RWPE1 (cell line): Measurements from ENCODE around the gene SCTR.

ENCODE experiments used
- CTCF ChIA-PET: fragments of 350-600 bp; sonication (Branson Sonifier 250); formaldehyde crosslinking; extraction: SDS; loops from one replicate; lab custom pipeline; 2021; lab: Yijun Ruan, JAX
- POLR2A ChIA-PET: fragments of 400-600 bp; formaldehyde crosslinking; extraction: SDS; loops from one replicate; lab custom pipeline; 2020; ENCODE audit warnings: antibody characterized with exemption; ENCODE audit not compliant: low non-redundant PET; lab: Yijun Ruan, JAX
- DNase-seq: peaks from one replicate; pipeline ENCODE4 v3.0.0; 2012; ENCODE audit warnings: low spot score
- H3K27ac ChIP-seq: fragments of 450-650 bp; 2 replicates; pipeline ENCODE4 v1.5.1; 2017
- CTCF ChIP-seq: fragments of 450-650 bp; conservative IDR thresholded peaks from 2 replicates; pipeline ENCODE4 v1.5.1; 2017; ENCODE audit warnings: low read depth, mild to moderate bottlenecking

Gene SCTR

GRCh38 chr2:119449521-119449920 lies 74.8 kb downstream of the SCTR start:
- no peak overlapping the region for H3K27ac ChIP-seq
- ChIA-PET CTCF (no interaction called here), POLR2A (no interaction called here)
- no peak for TF ChIP-seq CTCF
- DNase-seq = no peak

DNA sequence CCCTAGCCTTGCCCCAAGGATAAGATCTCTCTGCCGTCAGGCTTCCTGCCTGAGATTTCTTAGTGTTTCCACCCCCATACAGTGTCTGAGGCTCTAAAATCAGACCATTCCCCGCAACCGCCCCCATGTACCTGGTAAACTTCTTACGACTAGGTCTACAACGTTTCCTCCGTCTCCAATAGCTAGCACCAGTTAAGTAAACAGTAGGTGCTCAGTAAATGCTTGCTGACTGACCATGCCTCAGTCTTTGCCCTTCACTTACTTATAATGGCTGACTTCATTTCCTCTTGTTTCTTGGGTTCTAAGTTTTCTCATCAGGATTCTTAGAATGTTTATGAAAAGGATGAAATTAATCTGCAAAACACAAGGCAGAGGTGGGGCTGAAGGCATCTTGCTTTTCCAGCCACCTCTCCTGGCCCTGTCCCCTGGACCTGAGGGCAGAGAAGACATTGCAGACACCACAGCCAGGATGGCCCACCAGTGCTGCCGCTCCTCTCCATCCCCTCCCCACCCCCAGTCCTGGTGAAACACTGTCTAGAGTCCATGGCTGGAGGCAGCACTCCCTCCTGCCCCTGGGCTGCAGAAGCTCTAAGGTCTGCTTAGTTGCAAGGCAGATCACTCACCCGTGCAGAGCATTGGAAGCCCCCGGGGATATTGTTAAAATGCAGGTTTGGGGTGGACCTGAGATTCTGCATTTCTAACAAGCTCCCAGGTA lies 75.7 kb downstream of the SCTR start:
- POLR2A ChIA-PET = no interaction called here
- DNase-seq = no peak
- H3K27ac ChIP-seq = no peak overlapping the region
- CTCF ChIA-PET = no interaction called here
- no peak for TF ChIP-seq CTCF

DNA sequence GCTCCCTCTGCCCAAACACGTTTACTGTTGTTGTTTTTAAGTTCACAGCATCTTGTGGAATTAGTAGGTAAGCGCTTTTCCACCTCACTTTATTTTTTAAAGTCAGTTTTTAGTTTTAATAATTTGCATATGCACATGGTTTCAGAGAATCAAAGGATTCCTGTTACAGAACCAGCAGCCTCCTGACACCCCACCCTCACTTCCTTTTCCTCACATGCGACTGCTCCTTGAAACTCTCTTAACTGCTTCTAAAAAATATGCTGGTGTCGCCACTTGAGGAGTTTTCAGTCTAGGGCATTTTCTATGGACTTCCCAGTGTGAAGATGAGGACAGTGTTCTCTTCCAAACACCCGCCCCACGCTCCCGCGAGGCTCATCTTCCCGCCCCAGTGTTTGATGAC lies 78.2 kb downstream of the SCTR start:
- CTCF ChIA-PET = no interaction called here
- POLR2A ChIA-PET = no interaction called here
- no peak for DNase-seq
- no peak for TF ChIP-seq CTCF
- H3K27ac ChIP-seq = no peak overlapping the region

GRCh38 chr2:119442850-119443249 lies 81.4 kb downstream of the SCTR start:
- DNase-seq = no peak
- TF ChIP-seq CTCF = no peak
- ChIA-PET CTCF (no interaction called here), POLR2A (no interaction called here)
- H3K27ac ChIP-seq = no peak overlapping the region

DNA sequence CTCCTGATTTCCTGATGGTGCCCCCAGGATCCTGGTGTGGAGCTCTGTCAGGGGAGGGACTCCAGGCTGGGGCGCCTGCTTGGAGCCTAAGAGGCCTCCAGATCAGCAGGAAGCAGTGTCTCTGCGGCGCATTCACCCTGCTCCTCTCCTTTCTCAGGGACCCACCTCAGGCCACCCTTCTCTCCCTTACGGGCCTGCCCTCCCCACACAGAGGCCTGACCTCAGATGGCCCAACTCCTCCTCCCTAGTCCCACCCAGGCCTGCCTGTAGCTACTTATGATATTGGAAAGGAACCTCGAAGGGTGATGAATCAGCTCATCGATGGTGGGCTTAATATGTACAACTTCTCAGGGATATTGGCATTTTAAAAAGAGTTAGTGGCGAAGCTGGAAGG lies 82.1 kb downstream of the SCTR start:
- DNase-seq = no peak
- H3K27ac ChIP-seq = no peak overlapping the region
- CTCF ChIA-PET = no interaction called here
- POLR2A ChIA-PET = no interaction called here
- TF ChIP-seq CTCF = no peak

DNA sequence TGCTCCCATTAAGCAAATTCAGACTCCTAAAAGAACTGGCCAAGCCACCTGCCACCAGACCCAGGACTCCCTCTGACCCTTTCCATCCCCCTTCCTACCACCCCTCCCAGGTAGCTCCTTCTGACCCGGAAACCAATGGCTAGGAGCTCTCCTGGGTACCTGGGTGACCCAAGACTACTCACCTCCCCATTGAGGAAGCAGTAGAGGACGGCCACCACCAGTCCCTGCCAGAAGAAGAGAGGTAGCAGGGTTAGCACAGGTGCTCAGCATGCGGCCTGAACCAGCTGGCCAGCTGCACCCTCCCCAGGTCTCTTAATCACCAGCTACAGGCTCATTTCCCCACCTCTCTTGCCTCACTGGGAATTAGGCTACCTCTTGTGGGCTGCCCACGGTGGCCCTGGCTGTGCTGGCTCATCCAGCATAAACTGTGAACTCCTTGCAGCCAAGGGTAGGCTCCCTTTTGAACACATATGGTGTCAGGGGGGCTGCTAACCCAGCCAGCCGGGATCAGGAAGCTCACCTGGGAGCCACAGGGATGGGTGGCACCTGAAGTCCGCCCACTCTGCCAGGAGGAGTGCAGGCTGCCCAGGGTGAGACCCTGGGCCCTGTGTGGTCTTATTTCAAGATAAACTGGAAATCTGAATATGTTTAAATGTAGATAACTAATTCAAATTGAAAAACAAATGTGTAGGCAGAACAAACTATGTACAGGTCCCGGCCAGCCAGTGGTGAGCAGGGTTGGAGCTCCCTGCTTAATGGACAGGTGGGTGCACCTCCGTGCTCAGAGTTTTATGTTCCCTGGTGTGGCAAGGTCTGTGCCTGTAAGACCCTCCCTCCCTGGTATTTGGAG lies 82.7 kb downstream of the SCTR start:
- no peak overlapping the region for H3K27ac ChIP-seq
- CTCF ChIA-PET = interaction anchor here (0.6 to 0.7 kb wide), 2 partner anchors 25 to 26 kb away, joined by 3 to 6 read pairs; no protein-coding TSS in a partner anchor
- POLR2A ChIA-PET = no interaction called here
- no peak for TF ChIP-seq CTCF
- no peak for DNase-seq
